ENCODE measurements around the gene CCDC24. TPM values are rescaled to one million over a fixed set of nuclear protein-coding genes. Genes with fewer than 3 reads are reported as not detected.

CCDC24 gene
- total and polyA plus RNA-seq, 4 donors, result 5.4 to 25.6 (median 15.3) TPM

- Histone ChIP-seq H3K27ac (ENCODE audit: low read depth, low read length) (no peak overlapping the region), H3K27me3 (ENCODE audit: control insufficient read depth, insufficient read depth, low read length) (no peaks in the 10 kb centered on the region), H3K9me3 (ENCODE audit: control insufficient read depth, insufficient read depth, low read length) (no peaks in the 10 kb centered on the region), H3K4me3 (ENCODE audit: low read depth, low read length) (no peak overlapping the region), H3K4me1 (ENCODE audit: control insufficient read depth, insufficient read depth, low read length) (peaks cover 4% of the 10 kb centered on the region), H3K36me3 (ENCODE audit: control insufficient read depth, insufficient read depth, low read length) (no peaks in the 10 kb centered on the region)
- DNase-seq (ENCODE audit: low read depth in 4 of 6, low spot score in 6 of 6), result no peak
- WGBS (ENCODE audit: insufficient coverage), result 86% methylated on average over 9 of the region's 9 CpGs
These were observed 53.7 kb downstream of the CCDC24 start for GRCh38 chr1:44045064-44045463.

Other genes with a start within 250 kb of the CCDC24 start
- under 1 TPM in 1 of 2 donors, not detected in 1; 0.61 TPM for gene ARTN, start 57.8 kb upstream of the CCDC24 start, total RNA-seq
- 1 to 10 TPM; 1.9 to 3.2 TPM for gene ARTN, start 57.8 kb upstream of the CCDC24 start, polyA plus RNA-seq (ENCODE audit: insufficient read length in 2 of 2)
- gene IPO13, start 44.6 kb upstream of the CCDC24 start, total RNA-seq, result 10 to 100 TPM; 22.6 to 37.1 TPM
- 10 to 100 TPM; 68.6 to 73.2 TPM for gene IPO13, start 44.6 kb upstream of the CCDC24 start, polyA plus RNA-seq (ENCODE audit: insufficient read length in 2 of 2)
- gene DPH2, start 21.6 kb upstream of the CCDC24 start, total RNA-seq, result 10 to 100 TPM; 14.3 to 15.4 TPM
- 10 to 100 TPM; 23.0 to 27.4 TPM for gene DPH2, start 21.6 kb upstream of the CCDC24 start, polyA plus RNA-seq (ENCODE audit: insufficient read length in 2 of 2)
- gene ATP6V0B, start 16.6 kb upstream of the CCDC24 start, total RNA-seq, result 100 to 1,000 TPM; 170 to 173 TPM
- 100 to 1,000 TPM; 223 to 264 TPM for gene ATP6V0B, start 16.6 kb upstream of the CCDC24 start, polyA plus RNA-seq (ENCODE audit: insufficient read length in 2 of 2)
- gene B4GALT2, start 12.4 kb upstream of the CCDC24 start, total RNA-seq, result 10 to 100 TPM; 34.8 to 85.7 TPM
- gene B4GALT2, start 12.4 kb upstream of the CCDC24 start, polyA plus RNA-seq (ENCODE audit: insufficient read length in 2 of 2), result 100 to 1,000 TPM; 134 to 139 TPM
- 10 to 100 TPM; 21.9 to 22.3 TPM for gene SLC6A9, start 39.9 kb downstream of the CCDC24 start, total RNA-seq
- gene SLC6A9, start 39.9 kb downstream of the CCDC24 start, polyA plus RNA-seq (ENCODE audit: insufficient read length in 2 of 2), result 100 to 1,000 TPM; 127 to 143 TPM
- under 1 TPM; 0.17 to 0.69 TPM for gene KLF17, start 127.2 kb downstream of the CCDC24 start, total RNA-seq
- gene KLF17, start 127.2 kb downstream of the CCDC24 start, polyA plus RNA-seq (ENCODE audit: insufficient read length in 2 of 2), result under 1 TPM; 0.22 to 0.36 TPM
- gene KLF18, start 150.0 kb downstream of the CCDC24 start, total RNA-seq, result not detected
- not detected for gene KLF18, start 150.0 kb downstream of the CCDC24 start, polyA plus RNA-seq (ENCODE audit: insufficient read length in 2 of 2)
- 10 to 100 TPM; 22.8 to 27.2 TPM for gene DMAP1, start 221.9 kb downstream of the CCDC24 start, total RNA-seq
- 10 to 100 TPM; 63.6 to 78.5 TPM for gene DMAP1, start 221.9 kb downstream of the CCDC24 start, polyA plus RNA-seq (ENCODE audit: insufficient read length in 2 of 2)

All from spinal cord (tissue), 10 donors.